ENCODE measurements around the gene C11orf21.

DNA sequence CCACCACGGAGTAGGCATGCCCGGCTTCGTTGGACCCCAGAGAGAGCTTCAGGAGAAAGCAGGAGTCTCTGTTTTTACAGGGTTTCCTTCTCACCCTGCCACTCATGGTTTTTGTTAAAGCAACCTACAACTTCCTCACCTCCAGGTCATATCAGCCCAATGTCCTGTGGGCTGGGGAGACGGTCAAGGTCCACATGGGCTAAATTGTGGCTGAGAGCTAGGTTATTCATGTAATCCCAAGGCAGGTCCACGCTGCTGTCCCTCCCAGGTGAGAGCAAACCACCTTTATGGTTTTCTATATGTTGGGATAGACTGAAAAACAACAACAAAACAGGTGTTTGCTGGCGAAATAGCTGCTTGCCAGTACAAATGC, 19.6 kb upstream of the C11orf21 start:
- TF ChIP-seq, protein P1, sequence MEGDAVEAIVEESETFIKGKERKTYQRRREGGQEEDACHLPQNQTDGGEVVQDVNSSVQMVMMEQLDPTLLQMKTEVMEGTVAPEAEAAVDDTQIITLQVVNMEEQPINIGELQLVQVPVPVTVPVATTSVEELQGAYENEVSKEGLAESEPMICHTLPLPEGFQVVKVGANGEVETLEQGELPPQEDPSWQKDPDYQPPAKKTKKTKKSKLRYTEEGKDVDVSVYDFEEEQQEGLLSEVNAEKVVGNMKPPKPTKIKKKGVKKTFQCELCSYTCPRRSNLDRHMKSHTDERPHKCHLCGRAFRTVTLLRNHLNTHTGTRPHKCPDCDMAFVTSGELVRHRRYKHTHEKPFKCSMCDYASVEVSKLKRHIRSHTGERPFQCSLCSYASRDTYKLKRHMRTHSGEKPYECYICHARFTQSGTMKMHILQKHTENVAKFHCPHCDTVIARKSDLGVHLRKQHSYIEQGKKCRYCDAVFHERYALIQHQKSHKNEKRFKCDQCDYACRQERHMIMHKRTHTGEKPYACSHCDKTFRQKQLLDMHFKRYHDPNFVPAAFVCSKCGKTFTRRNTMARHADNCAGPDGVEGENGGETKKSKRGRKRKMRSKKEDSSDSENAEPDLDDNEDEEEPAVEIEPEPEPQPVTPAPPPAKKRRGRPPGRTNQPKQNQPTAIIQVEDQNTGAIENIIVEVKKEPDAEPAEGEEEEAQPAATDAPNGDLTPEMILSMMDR (IDR thresholded peaks at IDR 0.05; ENCODE audit: insufficient read depth, low read length, poor library complexity, severe bottlenecking) = no peak
- TF ChIP-seq EZH2phosphoT487 (conservative IDR thresholded peaks at IDR 0.05; ENCODE audit: low read length) = no peak
